AG10803 (cell line): Measurements from ENCODE around the gene ARHGEF9.

ENCODE experiments used
- DNase-seq: peaks from one replicate; pipeline ENCODE4 v3.0.0; 2010; ENCODE audit warnings: low read depth
- H3K4me3 ChIP-seq: 2 replicates; pipeline ENCODE4 v1.5.1; 2011; ENCODE audit warnings: mild to moderate bottlenecking, low read length, control low read depth
- CTCF ChIP-seq: conservative IDR thresholded peaks from 2 replicates; pipeline ENCODE4 v1.5.1; 2011; ENCODE audit warnings: mild to moderate bottlenecking, low read length, control low read depth, inconsistent platforms

ARHGEF9 gene

GRCh38 chrX:63746715-63747114 lies 38.3 kb downstream of the ARHGEF9 start:
- no peak for DNase-seq
- no peak for TF ChIP-seq CTCF
- H3K4me3 ChIP-seq = no peak overlapping the region

GRCh38 chrX:63746278-63746677 lies 38.7 kb downstream of the ARHGEF9 start:
- DNase-seq = no peak

GRCh38 chrX:63744850-63745394 lies 40.1 kb downstream of the ARHGEF9 start:
- TF ChIP-seq CTCF = no peak
- DNase-seq = no peak

More at GRCh38 chrX:63746278-63746677, 38.7 kb downstream of the ARHGEF9 start:
- no peak for TF ChIP-seq CTCF
- no peak overlapping the region for H3K4me3 ChIP-seq

GRCh38 chrX:63743596-63743995 lies 41.4 kb downstream of the ARHGEF9 start:
- no peak for TF ChIP-seq CTCF
- H3K4me3 ChIP-seq = no peak overlapping the region
- DNase-seq = no peak

More at GRCh38 chrX:63744850-63745394, 40.1 kb downstream of the ARHGEF9 start:
- no peak overlapping the region for H3K4me3 ChIP-seq

- no peak for TF ChIP-seq CTCF
- no peak for DNase-seq
- no peak overlapping the region for H3K4me3 ChIP-seq
Observed at GRCh38 chrX:63740382-63740781, 44.6 kb downstream of the ARHGEF9 start.

- DNase-seq = no peak
- H3K4me3 ChIP-seq = no peak overlapping the region
- no peak for TF ChIP-seq CTCF
Observed at GRCh38 chrX:63739885-63740284, 45.1 kb downstream of the ARHGEF9 start.

GRCh38 chrX:63738696-63739095 lies 46.3 kb downstream of the ARHGEF9 start:
- DNase-seq = no peak
- H3K4me3 ChIP-seq = no peak overlapping the region
- TF ChIP-seq CTCF = no peak
